Activated naive CD4-positive, alpha-beta T cell treated with anti-CD3 and anti-CD28 coated beads for 36 hours (primary cell): ENCODE results near the gene IMPG1. TPM values are rescaled to one million over a fixed set of nuclear protein-coding genes. Genes with fewer than 3 reads are reported as not detected.
A peak's percentile ranks its signal among the peaks of the same experiment; 100 is the strongest.

Source experiments
- CTCF ChIA-PET: fragments of 350-600 bp; sonication (Branson Sonifier 250); formaldehyde crosslinking; loops from one replicate; lab custom pipeline; 2021; ENCODE audit warnings: antibody characterized with exemption; lab: Charles Lee
- DNase-seq: peaks from one replicate; pipeline ENCODE4 v3.0.0-alpha.2; 2020
- H3K27ac Mint-ChIP-seq: one replicate; pipeline ENCODE4 v1.8.0; 2021; ENCODE audit warnings: mild to moderate bottlenecking, mixed read lengths
- H3K27me3 Mint-ChIP-seq: one replicate; pipeline ENCODE4 v1.8.0; 2021; ENCODE audit warnings: low read depth, mixed read lengths
- H3K36me3 Mint-ChIP-seq: one replicate; pipeline ENCODE4 v1.8.0; 2021; ENCODE audit warnings: low read depth, mixed read lengths
- H3K4me1 Mint-ChIP-seq: one replicate; pipeline ENCODE4 v1.8.0; 2021; ENCODE audit warnings: low read depth, mixed read lengths
- H3K4me3 Mint-ChIP-seq: one replicate; pipeline ENCODE4 v1.8.0; 2021; ENCODE audit warnings: mild to moderate bottlenecking, moderate library complexity, mixed read lengths
- H3K9me3 Mint-ChIP-seq: one replicate; pipeline ENCODE4 v1.8.0; 2021; ENCODE audit warnings: mixed read lengths
- intact Hi-C: fragments of 100-400 bp; cut with micrococcal nuclease; formaldehyde crosslinking; loops from one replicate; pipeline ENCODE4 v1.15.1; 2023
- total RNA-seq, 2 experiments: library from RNA; stranded (reverse); gene quantifications; one replicate each; pipeline ENCODE4 v1.2.3, GENCODE V29; 2021

Gene IMPG1
- total RNA-seq, 2 experiments from 2014 or later: not detected

GRCh38 chr6:75943381-75943780 is 129.1 kb downstream of the IMPG1 start:
- Mint-ChIP-seq H3K9me3 (no peaks in the 10 kb centered on the region), H3K27ac (no peak overlapping the region), H3K27me3 (peaks cover 22% of the 10 kb centered on the region), H3K4me1 (no peaks in the 10 kb centered on the region), H3K4me3 (no peak overlapping the region), H3K36me3 (no peaks in the 10 kb centered on the region)
- CTCF ChIA-PET: no interaction called here
- DNase-seq: no peak
- intact Hi-C loops: no loop called here

- CTCF ChIA-PET: interaction anchor here (0.6 kb wide), 2 partner anchors 194 to 627 kb away, joined by 3 read pairs; no protein-coding TSS in a partner anchor
- Mint-ChIP-seq H3K27me3 (peaks cover 25% of the 10 kb centered on the region), H3K4me1 (no peaks in the 10 kb centered on the region), H3K9me3 (no peaks in the 10 kb centered on the region), H3K36me3 (no peaks in the 10 kb centered on the region), H3K27ac (no peak overlapping the region), H3K4me3 (no peak overlapping the region)
- DNase-seq: no peak
- intact Hi-C loops: no loop called here
Observed at GRCh38 chr6:75941509-75941908, 131.0 kb downstream of the IMPG1 start.

- intact Hi-C loops: no loop called here
- Mint-ChIP-seq H3K4me3 (no peak overlapping the region), H3K27ac (no peak overlapping the region), H3K4me1 (no peaks in the 10 kb centered on the region), H3K9me3 (no peaks in the 10 kb centered on the region), H3K36me3 (no peaks in the 10 kb centered on the region), H3K27me3 (peaks cover 25% of the 10 kb centered on the region)
- CTCF ChIA-PET: interaction anchor here (0.6 kb wide), 1 partner anchor 195 kb away, joined by 3 read pairs; no protein-coding TSS in a partner anchor
- DNase-seq: no peak
Observed at GRCh38 chr6:75940564-75940963, 131.9 kb downstream of the IMPG1 start.

GRCh38 chr6:75937846-75938245 is 134.6 kb downstream of the IMPG1 start:
- CTCF ChIA-PET: interaction anchor here (0.6 kb wide), 1 partner anchor 1495 kb away, joined by 3 read pairs; no protein-coding TSS in a partner anchor
- DNase-seq: no peak
- H3K9me3 Mint-ChIP-seq: no peaks in the 10 kb centered on the region
- peaks cover 4% of the 10 kb centered on the region for H3K4me1 Mint-ChIP-seq
- no peaks in the 10 kb centered on the region for H3K36me3 Mint-ChIP-seq
- intact Hi-C loops: loop anchor here (5.0 to 10.0 kb wide), 3 partner anchors 83 to 924 kb away; no protein-coding TSS in a partner anchor
- H3K27ac Mint-ChIP-seq: no peak overlapping the region
- no peak overlapping the region for H3K4me3 Mint-ChIP-seq
- H3K27me3 Mint-ChIP-seq: peaks cover 34% of the 10 kb centered on the region

- CTCF ChIA-PET: interaction anchor here (0.9 kb wide), 1 partner anchor 43 kb away, joined by 4 read pairs; no protein-coding TSS in a partner anchor
- intact Hi-C loops: loop anchor here (5.0 to 10.0 kb wide), 3 partner anchors 82 to 926 kb away; no protein-coding TSS in a partner anchor
- no peak for DNase-seq
- no peak overlapping the region for H3K4me3 Mint-ChIP-seq
- no peaks in the 10 kb centered on the region for H3K9me3 Mint-ChIP-seq
- peaks cover 34% of the 10 kb centered on the region for H3K27me3 Mint-ChIP-seq
- H3K36me3 Mint-ChIP-seq: no peaks in the 10 kb centered on the region
- peaks cover 4% of the 10 kb centered on the region for H3K4me1 Mint-ChIP-seq
- no peak overlapping the region for H3K27ac Mint-ChIP-seq
Observed at GRCh38 chr6:75936682-75937081, 135.8 kb downstream of the IMPG1 start.

GRCh38 chr6:75935473-75935793 is 137.0 kb downstream of the IMPG1 start:
- CTCF ChIA-PET: interaction anchor here (0.8 to 2.2 kb wide), 7 partner anchors 9 to 926 kb away, joined by 3 to 17 read pairs (median 3); no protein-coding TSS in a partner anchor
- Mint-ChIP-seq H3K4me3 (no peak overlapping the region), H3K9me3 (no peaks in the 10 kb centered on the region), H3K4me1 (peaks cover 4% of the 10 kb centered on the region), H3K27me3 (peaks cover 34% of the 10 kb centered on the region), H3K36me3 (no peaks in the 10 kb centered on the region), H3K27ac (no peak overlapping the region)
- DNase-seq: no peak
- intact Hi-C loops: loop anchor here (1.0 to 10.0 kb wide), 5 partner anchors 42 to 1522 kb away; no protein-coding TSS in a partner anchor

GRCh38 chr6:75934643-75935472 is 137.6 kb downstream of the IMPG1 start:
- CTCF ChIA-PET: interaction anchor here (0.8 to 2.2 kb wide), 7 partner anchors 8 to 927 kb away, joined by 3 to 17 read pairs (median 3); no protein-coding TSS in a partner anchor
- peaks cover 31% of the 10 kb centered on the region for H3K27me3 Mint-ChIP-seq
- no peaks in the 10 kb centered on the region for H3K9me3 Mint-ChIP-seq
- intact Hi-C loops: loop anchor here (1.0 to 10.0 kb wide), 5 partner anchors 42 to 1522 kb away; no protein-coding TSS in a partner anchor
- no peak overlapping the region for H3K27ac Mint-ChIP-seq
- H3K36me3 Mint-ChIP-seq: no peaks in the 10 kb centered on the region
- peaks cover 4% of the 10 kb centered on the region for H3K4me1 Mint-ChIP-seq
- peak overlapping the region; percentile 8 for H3K4me3 Mint-ChIP-seq
- DNase-seq: peak; percentile 36

GRCh38 chr6:75933387-75933975 is 139.0 kb downstream of the IMPG1 start:
- Mint-ChIP-seq H3K27ac (no peak overlapping the region), H3K4me1 (peaks cover 4% of the 10 kb centered on the region), H3K36me3 (no peaks in the 10 kb centered on the region), H3K27me3 (peaks cover 31% of the 10 kb centered on the region), H3K4me3 (no peak overlapping the region), H3K9me3 (no peaks in the 10 kb centered on the region)
- DNase-seq: no peak
- intact Hi-C loops: loop anchor here (10.0 kb wide), 2 partner anchors 79 to 751 kb away; no protein-coding TSS in a partner anchor
- CTCF ChIA-PET: interaction anchor here (0.8 to 2.2 kb wide), 4 partner anchors 23 to 1533 kb away, joined by 3 to 17 read pairs (median 5); no protein-coding TSS in a partner anchor

- Mint-ChIP-seq H3K4me1 (peaks cover 4% of the 10 kb centered on the region), H3K4me3 (no peak overlapping the region), H3K27ac (no peak overlapping the region), H3K27me3 (peaks cover 29% of the 10 kb centered on the region), H3K9me3 (no peaks in the 10 kb centered on the region), H3K36me3 (no peaks in the 10 kb centered on the region)
- CTCF ChIA-PET: interaction anchor here (0.8 to 2.0 kb wide), 3 partner anchors 14 to 1534 kb away, joined by 3 to 6 read pairs (median 3); no protein-coding TSS in a partner anchor
- peak; percentile 20 for DNase-seq
- intact Hi-C loops: loop anchor here (10.0 kb wide), 2 partner anchors 77 to 753 kb away; no protein-coding TSS in a partner anchor
Observed at GRCh38 chr6:75932067-75932466, 140.4 kb downstream of the IMPG1 start.

- H3K9me3 Mint-ChIP-seq: no peaks in the 10 kb centered on the region
- CTCF ChIA-PET: interaction anchor here (0.7 to 2.0 kb wide), 3 partner anchors 23 to 1535 kb away, joined by 3 to 6 read pairs (median 3); no protein-coding TSS in a partner anchor
- peaks cover 24% of the 10 kb centered on the region for H3K27me3 Mint-ChIP-seq
- DNase-seq: no peak
- no peak overlapping the region for H3K27ac Mint-ChIP-seq
- intact Hi-C loops: loop anchor here (10.0 kb wide), 2 partner anchors 76 to 754 kb away; no protein-coding TSS in a partner anchor
- peaks cover 4% of the 10 kb centered on the region for H3K4me1 Mint-ChIP-seq
- H3K36me3 Mint-ChIP-seq: no peaks in the 10 kb centered on the region
- H3K4me3 Mint-ChIP-seq: no peak overlapping the region
Observed at GRCh38 chr6:75931011-75931680, 141.3 kb downstream of the IMPG1 start.

- no peaks in the 10 kb centered on the region for H3K36me3 Mint-ChIP-seq
- DNase-seq: no peak
- no peak overlapping the region for H3K4me3 Mint-ChIP-seq
- no peaks in the 10 kb centered on the region for H3K4me1 Mint-ChIP-seq
- H3K27me3 Mint-ChIP-seq: peaks cover 9% of the 10 kb centered on the region
- CTCF ChIA-PET: interaction anchor here (0.9 kb wide), 1 partner anchor 9 kb away, joined by 4 read pairs; no protein-coding TSS in a partner anchor
- intact Hi-C loops: no loop called here
- no peaks in the 10 kb centered on the region for H3K9me3 Mint-ChIP-seq
- no peak overlapping the region for H3K27ac Mint-ChIP-seq
Observed at GRCh38 chr6:75926293-75927168, 145.9 kb downstream of the IMPG1 start.
